Measurements from ENCODE around the gene POGK.
A peak's percentile ranks its signal among the peaks of the same experiment; 100 is the strongest.

POGK gene

GRCh38 chr1:166838766-166839599 lies at the start of gene POGK (continued):
- TF ChIP-seq ZNF26 (tag by site-specific recombination; IDR thresholded peaks at IDR 0.05), result no peak
- no peak for TF ChIP-seq ZNF707 (tag by site-specific recombination; IDR thresholded peaks at IDR 0.05)
- TF ChIP-seq HOXD13 (CRISPR knock-in tag; IDR thresholded peaks at IDR 0.05; ENCODE audit: borderline replicate concordance), result no peak
- peak; percentile 51; the same call in 1 of the 2 replicates for TF ChIP-seq FEZF1 (tag by site-specific recombination; IDR thresholded peaks at IDR 0.05)
- TF ChIP-seq ZNF664 (tag by site-specific recombination; IDR thresholded peaks at IDR 0.05), result no peak
- no peak for TF ChIP-seq SETDB1 (IDR thresholded peaks at IDR 0.05; ENCODE audit: insufficient read length, low read length)
- TF ChIP-seq SP7 (tag by site-specific recombination; IDR thresholded peaks at IDR 0.05), result peak; percentile 61
- TF ChIP-seq ZIC2 (tag by site-specific recombination; IDR thresholded peaks at IDR 0.05), result no peak; the same call in 1 of the 2 replicates
- TF ChIP-seq TSHZ1 (tag by site-specific recombination; IDR thresholded peaks at IDR 0.05; ENCODE audit: borderline replicate concordance), result no peak
- TF ChIP-seq ZNF248 (tag by site-specific recombination; IDR thresholded peaks at IDR 0.05), result no peak
- TF ChIP-seq ZNF148 (tag by site-specific recombination; IDR thresholded peaks at IDR 0.05; ENCODE audit: borderline replicate concordance), result no peak
- TF ChIP-seq ZNF521 (tag by site-specific recombination; IDR thresholded peaks at IDR 0.05), result no peak
- no peak for TF ChIP-seq OSR2 (tag by site-specific recombination; IDR thresholded peaks at IDR 0.05)
- TF ChIP-seq ZFP37 (tag by site-specific recombination; IDR thresholded peaks at IDR 0.05), result no peak
- TF ChIP-seq ZNF585B (tag by site-specific recombination; IDR thresholded peaks at IDR 0.05), result no peak
- TF ChIP-seq ZNF560 (tag by site-specific recombination; IDR thresholded peaks at IDR 0.05; ENCODE audit: borderline replicate concordance), result no peak
- TF ChIP-seq ZNF433 (tag by site-specific recombination; IDR thresholded peaks at IDR 0.05; ENCODE audit: low read depth), result no peak
- TF ChIP-seq ZNF138 (tag by site-specific recombination; IDR thresholded peaks at IDR 0.05; ENCODE audit: borderline replicate concordance), result no peak
- TF ChIP-seq KLF10 (tag by site-specific recombination; IDR thresholded peaks at IDR 0.05), result peak; percentile 62; the same call in 1 of the 2 replicates
- TF ChIP-seq ZNF394 (tag by site-specific recombination; IDR thresholded peaks at IDR 0.05; ENCODE audit: borderline replicate concordance), result 0 out of 2 replicates have a peak, but pooled peaks have one; percentile 34
- TF ChIP-seq ZNF133 (tag by site-specific recombination; IDR thresholded peaks at IDR 0.05), result no peak
- TF ChIP-seq ZNF510 (tag by site-specific recombination; IDR thresholded peaks at IDR 0.05; ENCODE audit: insufficient replicate concordance), result no peak
- no peak for TF ChIP-seq ZNF140 (tag by site-specific recombination; IDR thresholded peaks at IDR 0.05)
- TF ChIP-seq SP3 (tag by site-specific recombination; IDR thresholded peaks at IDR 0.05), result no peak; the same call in none of the 2 replicates
- no peak for TF ChIP-seq ZNF169 (tag by site-specific recombination; IDR thresholded peaks at IDR 0.05)
- no peak for TF ChIP-seq ZNF626 (tag by site-specific recombination; IDR thresholded peaks at IDR 0.05)
- TF ChIP-seq ZNF513 (tag by site-specific recombination; IDR thresholded peaks at IDR 0.05), result no peak
- no peak for TF ChIP-seq ZNF174 (tag by site-specific recombination; IDR thresholded peaks at IDR 0.05)
- TF ChIP-seq ZNF792 (tag by site-specific recombination; IDR thresholded peaks at IDR 0.05), result no peak

Data from HEK293 (cell line).